ENCODE results near the gene NALCN. TPM values are rescaled to one million over a fixed set of nuclear protein-coding genes. Genes with fewer than 3 reads are reported as not detected.
"Not testable (repeated sequence)": the region's sequence is repeated elsewhere in the genome, so short reads cannot be mapped to it uniquely, and the experiment has no call there.

Gene NALCN
- total RNA-seq, 4 donors from 2014 or later, result 0.62 to 0.87 TPM; not detected in 2

GRCh38 chr13:101327871-101328270 lies 88.4 kb downstream of the NALCN start:
- intact Hi-C loops (cut with DNase I; ENCODE audit: low total_unique reads) (no loop called here), in situ Hi-C loops (cut with MboI; ENCODE audit: low sequenced_read_pairs in 4 of 4) (no loop called here)
- Histone ChIP-seq H3K4me1 (no peaks in the 10 kb centered on the region), H3K9me3 (no peaks in the 10 kb centered on the region), H3K4me3 (no peak overlapping the region), H3K36me3 (no peaks in the 10 kb centered on the region), H3K27ac (no peak overlapping the region), H3K27me3 (no peaks in the 10 kb centered on the region)
- DNase-seq, result no peak
- ATAC-seq, result no peak
- TF ChIP-seq, protein P1, sequence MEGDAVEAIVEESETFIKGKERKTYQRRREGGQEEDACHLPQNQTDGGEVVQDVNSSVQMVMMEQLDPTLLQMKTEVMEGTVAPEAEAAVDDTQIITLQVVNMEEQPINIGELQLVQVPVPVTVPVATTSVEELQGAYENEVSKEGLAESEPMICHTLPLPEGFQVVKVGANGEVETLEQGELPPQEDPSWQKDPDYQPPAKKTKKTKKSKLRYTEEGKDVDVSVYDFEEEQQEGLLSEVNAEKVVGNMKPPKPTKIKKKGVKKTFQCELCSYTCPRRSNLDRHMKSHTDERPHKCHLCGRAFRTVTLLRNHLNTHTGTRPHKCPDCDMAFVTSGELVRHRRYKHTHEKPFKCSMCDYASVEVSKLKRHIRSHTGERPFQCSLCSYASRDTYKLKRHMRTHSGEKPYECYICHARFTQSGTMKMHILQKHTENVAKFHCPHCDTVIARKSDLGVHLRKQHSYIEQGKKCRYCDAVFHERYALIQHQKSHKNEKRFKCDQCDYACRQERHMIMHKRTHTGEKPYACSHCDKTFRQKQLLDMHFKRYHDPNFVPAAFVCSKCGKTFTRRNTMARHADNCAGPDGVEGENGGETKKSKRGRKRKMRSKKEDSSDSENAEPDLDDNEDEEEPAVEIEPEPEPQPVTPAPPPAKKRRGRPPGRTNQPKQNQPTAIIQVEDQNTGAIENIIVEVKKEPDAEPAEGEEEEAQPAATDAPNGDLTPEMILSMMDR (IDR thresholded peaks at IDR 0.05 in 4 of 5, conservative IDR thresholded peaks at IDR 0.05 in 1 of 5), result no peak
- no peak for TF ChIP-seq POLR2A (IDR thresholded peaks at IDR 0.05)

GRCh38 chr13:101326710-101327109 lies 89.6 kb downstream of the NALCN start:
- Histone ChIP-seq H3K4me3 (no peak overlapping the region), H3K27ac (no peak overlapping the region), H3K4me1 (no peaks in the 10 kb centered on the region), H3K9me3 (no peaks in the 10 kb centered on the region), H3K27me3 (no peaks in the 10 kb centered on the region), H3K36me3 (no peaks in the 10 kb centered on the region)
- no peak for ATAC-seq
- intact Hi-C loops (cut with DNase I; ENCODE audit: low total_unique reads), result no loop called here
- in situ Hi-C loops (cut with MboI; ENCODE audit: low sequenced_read_pairs in 4 of 4), result no loop called here
- no peak for DNase-seq
- TF ChIP-seq, protein P1 (IDR thresholded peaks at IDR 0.05 in 4 of 5, conservative IDR thresholded peaks at IDR 0.05 in 1 of 5), result no peak
- TF ChIP-seq POLR2A (IDR thresholded peaks at IDR 0.05), result no peak

GRCh38 chr13:101325423-101325822 lies 90.9 kb downstream of the NALCN start:
- no peaks in the 10 kb centered on the region for H3K4me1 ChIP-seq
- no peak overlapping the region for H3K4me3 ChIP-seq
- intact Hi-C loops (cut with DNase I; ENCODE audit: low total_unique reads), result no loop called here
- in situ Hi-C loops (cut with MboI; ENCODE audit: low sequenced_read_pairs in 4 of 4), result no loop called here
- ATAC-seq (no peak), DNase-seq (no peak)
- no peak overlapping the region for H3K27ac ChIP-seq
- TF ChIP-seq, protein P1 (IDR thresholded peaks at IDR 0.05 in 4 of 5, conservative IDR thresholded peaks at IDR 0.05 in 1 of 5), result no peak
- no peak for TF ChIP-seq POLR2A (IDR thresholded peaks at IDR 0.05)
- no peaks in the 10 kb centered on the region for H3K9me3 ChIP-seq
- H3K36me3 ChIP-seq, result no peaks in the 10 kb centered on the region
- no peaks in the 10 kb centered on the region for H3K27me3 ChIP-seq

GRCh38 chr13:101323601-101324000 lies 92.7 kb downstream of the NALCN start:
- Histone ChIP-seq H3K4me3 (no peak overlapping the region), H3K27ac (no peak overlapping the region), H3K27me3 (no peaks in the 10 kb centered on the region), H3K4me1 (no peaks in the 10 kb centered on the region), H3K36me3 (no peaks in the 10 kb centered on the region), H3K9me3 (no peaks in the 10 kb centered on the region)
- no peak for DNase-seq
- in situ Hi-C loops (cut with MboI; ENCODE audit: low sequenced_read_pairs in 4 of 4) (no loop called here), intact Hi-C loops (cut with DNase I; ENCODE audit: low total_unique reads) (no loop called here)
- ATAC-seq, result no peak
- TF ChIP-seq POLR2A (IDR thresholded peaks at IDR 0.05), result no peak
- TF ChIP-seq, protein P1 (IDR thresholded peaks at IDR 0.05 in 4 of 5, conservative IDR thresholded peaks at IDR 0.05 in 1 of 5), result no peak

DNA sequence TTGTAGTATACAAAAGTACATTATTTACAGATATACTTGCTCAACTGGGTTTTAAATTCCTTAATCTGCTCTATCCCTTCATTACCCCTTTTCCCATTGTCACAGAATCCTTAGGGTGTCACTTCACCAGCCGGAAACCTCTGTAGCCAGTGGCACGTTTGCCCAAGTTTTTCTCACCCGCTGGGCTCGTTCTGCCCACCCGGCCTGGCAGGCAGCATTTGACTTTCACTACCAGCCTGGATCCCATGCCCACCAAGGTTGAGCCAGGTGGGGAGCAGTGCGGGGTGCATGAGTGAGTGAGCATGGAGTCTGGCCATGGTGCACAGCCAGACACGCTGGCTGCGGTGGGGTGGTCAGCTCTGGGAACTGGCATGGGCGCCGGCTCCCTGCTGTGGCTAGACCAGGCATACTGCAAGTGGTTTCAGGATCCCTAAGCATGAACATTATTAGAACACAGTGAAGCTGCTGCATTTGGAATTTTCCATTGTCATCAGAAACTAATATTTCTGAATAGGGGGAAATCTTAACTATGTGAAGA lies 98.3 kb downstream of the NALCN start:
- H3K27ac ChIP-seq, result no peak overlapping the region
- no peak overlapping the region for H3K4me3 ChIP-seq
- in situ Hi-C loops (cut with MboI; ENCODE audit: low sequenced_read_pairs in 4 of 4) (no loop called here), intact Hi-C loops (cut with DNase I; ENCODE audit: low total_unique reads) (no loop called here)
- TF ChIP-seq POLR2A (IDR thresholded peaks at IDR 0.05), result no peak
- DNase-seq (no peak), ATAC-seq (no peak)
- no peaks in the 10 kb centered on the region for H3K9me3 ChIP-seq
- H3K4me1 ChIP-seq, result no peaks in the 10 kb centered on the region
- H3K27me3 ChIP-seq, result no peaks in the 10 kb centered on the region
- H3K36me3 ChIP-seq, result no peaks in the 10 kb centered on the region

GRCh38 chr13:101313479-101313878 lies 102.8 kb downstream of the NALCN start:
- in situ Hi-C loops (cut with MboI; ENCODE audit: low sequenced_read_pairs in 4 of 4); H3K9me3 ChIP-seq; H3K27me3 ChIP-seq; H3K4me3 ChIP-seq; intact Hi-C loops (cut with DNase I; ENCODE audit: low total_unique reads); H3K27ac ChIP-seq; H3K4me1 ChIP-seq; DNase-seq; H3K36me3 ChIP-seq; ATAC-seq: not testable (repeated sequence)

Measured in gastrocnemius medialis (tissue), 4 donors.